ENCODE data around the gene TRMU.

The TRMU gene

GRCh38 chr22:46368422-46368821, 32.9 kb downstream of the TRMU start:
- in situ Hi-C loops (cut with MboI; ENCODE audit: low sequenced_read_pairs), result loop anchor here (5.0 kb wide), 1 partner anchor 174 kb away; no protein-coding TSS in a partner anchor

- in situ Hi-C loops (cut with MboI; ENCODE audit: low sequenced_read_pairs), result loop anchor here (5.0 kb wide), 1 partner anchor 173 kb away; no protein-coding TSS in a partner anchor
Measured at GRCh38 chr22:46368871-46369715, 33.6 kb downstream of the TRMU start.

GRCh38 chr22:46369716-46370583, 34.4 kb downstream of the TRMU start:
- in situ Hi-C loops (cut with MboI; ENCODE audit: low sequenced_read_pairs), result loop anchor here (5.0 kb wide), 1 partner anchor 172 kb away; no protein-coding TSS in a partner anchor

- in situ Hi-C loops (cut with MboI; ENCODE audit: low sequenced_read_pairs), result no loop called here
Measured at GRCh38 chr22:46370584-46371291, 35.2 kb downstream of the TRMU start.

- in situ Hi-C loops (cut with MboI; ENCODE audit: low sequenced_read_pairs), result no loop called here
Measured at GRCh38 chr22:46371623-46372226, 36.2 kb downstream of the TRMU start.

- in situ Hi-C loops (cut with MboI; ENCODE audit: low sequenced_read_pairs), result no loop called here
Measured at GRCh38 chr22:46372686-46373085, 37.2 kb downstream of the TRMU start.

- in situ Hi-C loops (cut with MboI; ENCODE audit: low sequenced_read_pairs), result no loop called here
Measured at GRCh38 chr22:46373159-46373558, 37.6 kb downstream of the TRMU start.

- in situ Hi-C loops (cut with MboI; ENCODE audit: low sequenced_read_pairs), result no loop called here
Measured at GRCh38 chr22:46373921-46374662, 38.6 kb downstream of the TRMU start.

GRCh38 chr22:46374663-46375474, 39.4 kb downstream of the TRMU start:
- in situ Hi-C loops (cut with MboI; ENCODE audit: low sequenced_read_pairs), result no loop called here

GRCh38 chr22:46376111-46376510, 40.6 kb downstream of the TRMU start:
- in situ Hi-C loops (cut with MboI; ENCODE audit: low sequenced_read_pairs), result no loop called here

- in situ Hi-C loops (cut with MboI; ENCODE audit: low sequenced_read_pairs), result no loop called here
Measured at GRCh38 chr22:46376908-46377524, 41.5 kb downstream of the TRMU start.

GRCh38 chr22:46377525-46378425, 42.3 kb downstream of the TRMU start:
- in situ Hi-C loops (cut with MboI; ENCODE audit: low sequenced_read_pairs), result no loop called here

GRCh38 chr22:46378426-46379065, 43.0 kb downstream of the TRMU start:
- in situ Hi-C loops (cut with MboI; ENCODE audit: low sequenced_read_pairs), result no loop called here

- in situ Hi-C loops (cut with MboI; ENCODE audit: low sequenced_read_pairs), result no loop called here
Measured at GRCh38 chr22:46379066-46379930, 43.8 kb downstream of the TRMU start.

- in situ Hi-C loops (cut with MboI; ENCODE audit: low sequenced_read_pairs), result no loop called here
Measured at GRCh38 chr22:46380069-46380468, 44.6 kb downstream of the TRMU start.

GRCh38 chr22:46380581-46380980, 45.1 kb downstream of the TRMU start:
- in situ Hi-C loops (cut with MboI; ENCODE audit: low sequenced_read_pairs), result no loop called here

All from HL-60/S4 (cell line).